NCI-H345 treated with DMSO at 0.1 percent for 48 hours (cell line): ENCODE data around the gene POLD4.
A peak's percentile ranks its signal among the peaks of the same experiment; 100 is the strongest.

Experiments used
- DNase-seq: peaks from one replicate; lab custom pipeline; 2025; ENCODE audit not compliant: unreplicated experiment; lab: John Stamatoyannopoulos, UW

The POLD4 gene

DNA sequence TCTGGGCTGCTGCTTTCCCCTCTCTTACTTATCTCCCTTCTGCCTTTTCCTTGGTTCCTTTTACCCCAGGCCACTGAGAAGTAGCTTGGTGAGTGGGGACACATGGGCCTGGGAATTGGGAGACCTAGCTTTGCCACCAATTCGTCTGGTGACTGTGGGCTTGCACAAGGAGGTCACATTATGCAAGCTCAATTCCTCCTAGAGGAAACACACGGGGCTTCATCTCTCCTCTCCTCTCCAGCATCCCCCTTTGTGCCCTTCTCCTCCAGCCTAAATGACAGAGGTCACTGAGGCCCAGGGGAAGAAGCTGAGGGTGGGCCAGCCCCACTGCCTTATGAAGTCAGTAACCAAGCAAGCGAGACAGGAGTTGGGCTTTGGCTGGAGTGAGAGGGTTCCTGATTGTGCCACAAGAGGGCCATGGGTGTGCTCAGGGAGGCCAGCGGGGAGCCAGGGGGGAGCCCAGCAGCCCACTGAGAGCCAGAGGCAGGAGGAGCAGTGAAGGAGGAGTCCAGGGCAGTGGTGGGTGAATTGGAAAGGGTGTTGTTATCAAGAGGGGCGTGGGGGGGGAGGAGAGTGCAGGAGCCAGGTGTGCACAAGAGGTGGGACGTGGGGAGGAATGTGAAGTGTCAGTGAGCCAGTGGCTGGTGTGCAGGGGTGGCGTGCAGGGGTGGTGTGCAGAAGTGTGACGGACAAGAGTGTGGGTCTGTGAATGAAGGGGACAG is 18.0 kb upstream of the POLD4 start:
- DNase-seq: no peak

DNA sequence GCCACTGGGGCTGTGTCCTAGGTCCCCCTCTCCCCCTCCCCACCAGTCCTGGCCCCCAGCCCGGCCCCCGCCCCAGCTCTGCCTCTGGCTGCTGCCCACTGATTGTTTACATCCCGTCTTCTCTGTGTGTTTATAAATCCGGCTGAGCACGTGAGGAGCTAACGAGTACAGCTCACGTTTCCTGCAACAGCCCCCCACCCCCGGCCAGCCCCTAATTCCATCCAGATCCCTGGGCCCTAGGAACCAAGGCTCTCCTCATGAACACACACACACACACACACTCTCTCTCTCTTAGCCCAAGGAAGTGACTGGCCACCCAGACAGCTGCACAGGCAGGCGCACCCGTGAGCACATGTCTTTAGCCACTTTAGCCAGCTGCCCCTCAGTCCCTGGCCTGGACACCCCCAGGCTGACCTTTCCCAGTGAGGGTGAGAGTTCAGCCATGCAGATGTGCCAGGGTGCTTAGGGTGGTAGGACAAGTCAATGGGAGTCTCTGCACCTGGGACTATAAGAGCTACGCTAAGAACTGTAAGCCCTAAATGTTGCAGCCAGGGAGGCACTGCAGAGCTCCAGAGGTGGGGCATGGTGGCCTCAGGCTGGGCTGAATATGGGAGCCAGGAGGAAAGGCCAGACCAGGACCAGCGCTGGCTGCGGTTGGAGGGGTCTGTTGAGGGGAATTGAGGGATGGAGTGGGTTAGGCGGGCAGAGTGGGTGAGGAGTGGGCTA is 17.2 kb upstream of the POLD4 start:
- no peak for DNase-seq

DNA sequence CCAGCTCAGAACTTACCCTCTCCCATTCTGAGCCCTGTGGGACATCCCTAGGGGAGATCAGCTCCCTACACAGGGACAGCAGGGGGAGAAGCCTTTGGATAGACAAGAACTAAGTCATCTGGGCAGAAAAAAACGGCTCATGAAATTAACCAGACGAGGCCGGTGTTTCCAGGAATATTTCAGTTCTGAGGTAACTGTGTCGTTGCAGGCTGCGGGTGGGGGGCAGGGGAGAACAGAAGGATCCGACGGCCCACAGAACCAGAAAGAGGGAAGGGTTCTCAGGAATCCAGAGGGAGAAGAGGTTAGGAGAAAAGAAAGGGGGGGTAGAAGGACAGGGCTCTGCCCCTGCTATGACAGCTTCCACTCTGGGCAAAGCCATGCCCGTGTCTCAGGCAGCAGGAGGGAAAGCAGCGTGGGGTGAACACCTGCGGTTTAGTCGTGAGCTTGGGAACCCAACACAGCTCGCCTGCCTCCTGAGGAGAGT is 16.5 kb upstream of the POLD4 start:
- no peak for DNase-seq

DNA sequence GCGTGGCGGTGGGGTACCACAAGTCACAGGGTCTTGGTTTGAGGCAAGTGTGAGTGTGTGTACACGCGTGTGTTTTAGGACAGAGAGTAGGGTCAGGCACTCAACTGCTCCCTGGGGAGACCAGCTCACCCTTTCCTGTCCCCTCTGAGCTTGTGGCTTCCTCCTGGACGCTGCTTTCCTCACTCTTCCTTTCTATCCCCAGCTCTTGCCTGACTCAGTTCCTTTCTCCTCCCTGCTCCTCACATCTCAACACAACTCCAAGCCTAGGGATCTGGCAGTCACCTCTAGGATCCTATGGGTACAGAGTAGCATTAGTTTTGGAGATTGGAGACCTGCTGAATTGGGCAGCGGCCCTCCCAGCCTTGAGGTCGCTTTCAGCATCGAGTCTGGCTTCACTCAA is 15.9 kb upstream of the POLD4 start:
- no peak for DNase-seq

DNA sequence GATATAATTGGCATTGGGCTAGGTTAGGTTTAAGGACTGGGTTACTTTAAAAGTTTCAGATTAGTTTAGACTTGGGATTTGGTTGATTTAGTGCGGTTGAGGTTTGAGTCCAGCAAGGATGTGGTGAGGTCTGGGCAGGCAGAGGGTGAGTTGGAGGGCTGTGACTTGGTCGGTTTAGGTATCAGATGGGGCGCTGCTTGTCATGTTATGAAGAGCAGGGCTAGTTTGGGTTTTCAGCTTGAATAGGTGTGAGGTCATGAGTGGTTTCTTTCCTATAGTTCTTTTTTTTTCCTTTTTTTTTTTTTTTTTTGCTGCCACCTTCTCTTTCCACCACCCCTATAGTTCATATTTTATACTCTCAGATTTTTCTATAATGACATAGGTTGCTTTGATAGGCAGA is 15.3 kb upstream of the POLD4 start:
- DNase-seq: no peak

DNA sequence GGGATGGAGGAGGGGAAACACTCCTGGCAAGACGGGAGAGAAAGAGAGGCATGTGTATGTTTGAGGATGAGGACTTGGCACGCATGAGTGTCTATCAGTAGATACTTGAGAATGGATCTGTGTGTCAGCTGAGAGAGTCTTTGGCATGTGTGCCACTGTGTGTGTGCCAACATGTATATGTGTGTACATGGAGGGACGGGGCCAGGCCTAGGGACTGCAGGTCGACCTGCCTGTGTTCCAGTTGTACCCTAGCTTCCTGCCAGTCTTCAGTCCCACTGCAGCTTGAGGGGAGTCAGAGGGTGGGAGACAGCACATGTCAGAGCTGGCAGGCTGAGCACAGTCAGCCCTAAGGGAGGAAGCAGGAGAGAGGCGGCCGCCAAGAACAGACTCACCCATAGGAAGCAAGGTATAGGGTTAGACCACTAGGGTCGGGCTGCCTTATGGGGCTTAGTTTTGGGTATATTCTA is 14.4 kb upstream of the POLD4 start:
- no peak for DNase-seq

DNA sequence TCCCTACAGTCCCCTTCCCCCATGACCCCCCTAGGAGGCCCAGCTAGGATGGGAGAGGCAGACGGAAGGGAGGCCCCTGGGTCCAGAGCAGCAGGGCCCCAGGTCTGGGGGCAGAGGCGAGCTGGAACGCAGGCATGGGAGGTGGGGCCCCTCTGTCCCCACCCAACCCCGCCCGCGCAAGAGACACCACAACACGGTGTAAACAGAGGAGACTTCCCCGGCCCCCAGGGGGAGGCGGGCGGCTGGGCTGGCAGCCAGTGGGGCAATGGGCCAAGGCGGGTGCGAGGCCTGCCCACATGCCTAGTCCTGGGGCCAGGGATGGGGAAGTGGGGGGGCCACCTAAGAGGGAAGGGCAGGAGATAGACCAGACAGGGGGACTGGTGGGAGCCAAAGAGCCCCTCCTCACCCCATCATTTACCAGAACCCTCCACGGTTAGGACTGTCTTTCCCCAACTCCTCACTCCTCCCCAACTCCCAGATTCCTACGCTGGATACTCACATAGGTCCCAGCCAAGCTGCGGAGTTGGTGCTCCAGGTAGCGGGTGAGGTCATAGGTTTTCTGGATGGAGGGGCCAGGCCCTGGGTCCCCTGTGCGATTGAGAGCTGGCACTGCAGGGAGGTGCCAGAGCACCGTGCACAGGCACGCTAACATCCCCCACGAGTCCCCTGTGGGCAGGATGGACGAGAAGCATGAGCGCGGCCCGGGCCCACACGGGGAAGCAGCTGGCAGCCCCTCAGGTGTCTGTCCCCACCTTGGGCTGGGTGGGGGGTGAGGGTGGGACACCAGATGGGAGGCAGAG is 13.8 kb upstream of the POLD4 start:
- DNase-seq: no peak

DNA sequence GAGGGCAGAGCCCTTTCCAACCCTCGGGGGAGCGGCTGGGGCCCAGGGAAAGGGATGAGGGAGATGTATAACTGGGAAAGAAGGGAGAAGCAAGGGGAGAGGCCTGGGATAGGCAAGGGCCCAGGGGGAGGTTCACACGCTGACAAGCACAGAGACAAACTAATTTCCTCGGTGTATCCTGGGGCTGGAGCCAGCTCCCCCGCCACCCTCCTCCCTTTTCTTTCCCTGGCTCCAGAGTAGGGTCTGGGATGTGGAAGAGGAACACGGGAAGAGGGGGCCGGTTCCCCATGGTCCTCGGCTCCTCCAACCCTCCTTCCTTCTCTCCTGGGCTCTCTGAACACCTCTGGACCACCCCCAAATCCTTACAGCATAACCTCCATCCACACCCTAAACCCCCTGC is 13.2 kb upstream of the POLD4 start:
- DNase-seq: no peak

DNA sequence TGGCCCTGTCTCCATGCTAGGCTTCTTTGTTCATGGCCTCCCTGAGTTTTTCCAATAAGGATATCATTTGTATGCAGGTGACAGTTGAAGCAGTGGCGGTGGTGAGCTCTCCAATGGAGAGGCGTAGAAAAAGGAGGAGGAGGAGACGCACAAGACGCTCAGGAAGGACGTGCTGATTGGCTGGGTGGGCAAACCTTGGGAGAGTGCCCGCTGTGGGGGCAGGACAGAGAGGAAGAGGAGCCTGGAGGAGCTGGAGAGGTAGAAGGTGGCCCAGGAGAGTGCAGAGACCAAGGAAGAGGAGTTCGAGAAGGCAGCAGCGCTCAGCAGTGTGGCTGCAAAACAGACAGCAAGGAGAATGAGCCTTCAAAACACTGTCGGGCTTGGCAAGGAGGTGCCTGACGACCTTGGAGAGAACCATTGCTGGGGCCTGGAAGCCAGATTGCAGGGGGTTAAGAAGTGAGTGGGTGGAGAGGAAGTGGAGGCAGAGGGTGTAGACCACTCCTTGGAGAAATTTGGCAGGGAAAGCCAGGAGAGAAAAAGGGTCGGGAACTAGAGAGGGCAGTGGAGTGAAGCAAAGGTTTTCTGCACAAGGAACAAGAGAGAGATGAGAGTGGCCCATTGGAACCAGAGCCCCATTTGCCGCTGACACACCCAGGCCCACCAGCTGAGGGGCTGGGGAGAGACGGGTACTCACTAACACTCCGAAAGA is 12.5 kb upstream of the POLD4 start:
- DNase-seq: no peak

DNA sequence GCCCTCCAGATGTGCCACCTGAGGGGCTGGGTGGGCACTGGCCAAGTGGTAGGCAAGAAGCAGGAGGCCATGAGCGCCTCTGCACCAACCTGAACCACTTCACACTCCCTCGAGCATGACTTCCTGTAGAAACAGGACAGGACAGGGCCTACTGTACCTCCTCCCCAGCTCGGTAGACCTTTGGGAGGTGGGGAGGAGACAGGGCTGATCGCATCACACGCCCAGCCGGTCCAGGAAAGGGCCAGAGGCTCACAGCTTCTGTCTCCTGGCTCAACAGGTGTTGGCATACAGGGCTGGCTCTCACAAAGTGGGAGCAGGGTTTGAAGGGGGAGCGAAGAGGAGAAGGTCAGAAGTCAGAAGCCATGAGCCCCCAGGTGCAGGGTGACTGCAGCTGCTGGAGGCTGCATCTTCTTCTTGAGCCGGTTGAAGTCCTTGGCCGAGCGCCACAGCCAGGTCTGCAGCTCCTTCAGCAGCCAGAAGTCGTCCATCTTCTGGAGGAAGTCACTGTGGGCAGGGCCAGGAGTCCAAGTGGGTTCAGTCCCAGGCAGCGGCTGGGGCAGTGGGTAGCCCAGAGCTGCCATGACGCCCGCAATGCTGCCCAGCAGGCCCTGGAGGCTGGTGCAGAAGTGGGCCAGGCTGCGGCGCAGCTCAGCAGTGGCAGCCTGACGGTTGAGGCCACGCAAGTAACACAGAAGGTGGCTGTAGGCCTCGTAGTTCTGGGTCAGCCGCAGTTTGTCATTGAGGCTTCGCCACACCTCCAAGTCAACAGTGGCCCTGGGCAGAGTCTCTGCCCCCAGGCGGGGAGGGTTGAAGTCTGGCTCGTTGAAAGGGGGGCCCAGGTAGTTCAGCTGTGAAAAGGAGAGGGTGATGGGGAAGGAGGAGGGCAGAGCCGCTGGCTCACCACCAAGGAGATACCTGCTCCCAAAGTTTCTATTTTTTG is 11.7 kb upstream of the POLD4 start:
- DNase-seq: no peak

DNA sequence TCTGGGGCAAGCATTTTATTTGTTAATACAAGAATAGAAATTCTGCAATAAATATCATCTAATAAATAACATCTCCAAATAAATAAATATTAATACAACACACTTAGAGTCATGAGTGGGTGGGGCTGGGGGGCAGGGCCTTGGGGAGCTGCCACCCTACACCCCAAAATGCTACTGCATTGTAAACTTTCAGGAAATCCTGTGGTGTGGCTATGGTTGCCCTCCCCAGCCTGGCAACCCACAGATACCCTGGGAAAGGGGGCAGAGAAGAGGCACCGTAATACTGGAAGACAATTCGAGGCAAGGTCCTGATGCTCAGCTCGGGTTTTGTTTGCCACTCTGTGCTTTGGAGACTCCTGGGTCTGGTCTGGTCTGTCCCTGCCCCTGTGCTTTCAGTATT is 10.8 kb upstream of the POLD4 start:
- no peak for DNase-seq

DNA sequence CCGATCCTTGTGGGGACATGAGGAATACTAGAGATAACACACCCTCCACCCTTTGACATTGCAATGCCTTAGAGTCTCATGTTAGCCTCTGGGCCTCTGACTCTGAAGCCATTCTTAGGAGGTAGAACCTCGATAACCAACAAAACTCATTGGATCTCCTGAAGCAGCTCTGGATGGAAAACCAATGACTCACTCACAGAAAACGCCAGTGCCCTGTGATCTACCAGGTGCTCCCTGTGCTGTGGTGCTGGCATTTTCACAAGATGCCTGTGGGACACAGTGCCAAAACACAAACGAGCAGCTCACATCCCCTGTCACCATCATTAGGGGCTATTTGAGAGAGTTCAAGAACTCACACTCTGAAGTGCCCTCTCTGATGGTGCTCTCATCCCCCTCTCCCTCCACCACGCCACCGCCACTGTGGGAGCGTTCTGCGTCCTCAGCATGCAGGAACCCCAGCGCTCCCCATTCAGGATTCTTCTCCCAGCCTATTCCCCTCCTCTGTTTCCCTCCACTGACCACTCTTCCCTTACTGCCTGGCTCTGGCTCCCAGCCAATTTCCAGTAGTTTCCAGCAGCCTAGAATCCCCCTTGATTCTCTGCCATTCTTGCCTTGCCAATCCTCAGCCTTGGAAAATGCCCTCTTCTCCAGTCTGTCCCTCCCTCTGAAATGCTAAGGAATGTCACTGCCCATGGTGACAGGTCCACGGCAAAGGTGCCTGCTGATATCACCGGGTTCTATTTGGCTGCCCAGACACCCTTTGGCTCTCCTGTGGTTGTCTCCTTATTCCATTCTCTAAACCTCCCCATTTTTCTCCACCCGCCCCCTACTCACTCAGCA is 4.7 kb upstream of the POLD4 start:
- DNase-seq: no peak

DNA sequence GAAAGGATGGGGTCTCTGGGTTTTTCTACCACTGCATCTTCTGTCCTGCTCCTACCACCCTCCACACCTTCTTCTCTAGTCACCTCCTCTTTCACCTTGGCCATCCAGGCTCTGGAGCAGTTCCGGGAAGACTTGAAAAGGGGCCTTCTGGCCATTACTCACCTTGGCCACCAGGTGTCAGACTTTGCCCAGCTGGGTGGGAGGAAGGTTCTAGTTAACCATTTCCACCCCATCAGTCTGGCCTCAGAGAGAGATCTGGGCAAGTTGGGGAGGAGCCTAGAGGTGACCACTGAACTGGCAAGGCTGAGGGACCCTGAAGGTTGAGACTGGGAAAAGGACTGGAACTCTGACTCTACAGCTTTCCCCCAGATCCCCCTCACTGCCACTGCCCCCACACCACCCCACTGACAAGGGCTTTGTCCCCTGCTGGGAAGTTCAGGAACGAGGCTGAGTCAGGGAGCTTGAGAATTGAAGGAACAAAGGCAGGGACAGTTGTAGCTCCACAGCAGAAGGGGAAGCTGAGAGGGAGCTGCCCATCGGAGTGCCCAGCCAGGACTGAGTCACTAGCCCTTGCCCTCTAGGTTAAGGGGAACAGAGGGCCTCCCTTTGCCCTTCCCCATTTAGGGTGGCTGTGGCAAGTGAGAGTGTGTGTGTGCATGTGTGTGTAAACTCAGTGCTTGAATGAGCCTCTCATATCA is 3.7 kb upstream of the POLD4 start:
- peak; percentile 21 for DNase-seq

DNA sequence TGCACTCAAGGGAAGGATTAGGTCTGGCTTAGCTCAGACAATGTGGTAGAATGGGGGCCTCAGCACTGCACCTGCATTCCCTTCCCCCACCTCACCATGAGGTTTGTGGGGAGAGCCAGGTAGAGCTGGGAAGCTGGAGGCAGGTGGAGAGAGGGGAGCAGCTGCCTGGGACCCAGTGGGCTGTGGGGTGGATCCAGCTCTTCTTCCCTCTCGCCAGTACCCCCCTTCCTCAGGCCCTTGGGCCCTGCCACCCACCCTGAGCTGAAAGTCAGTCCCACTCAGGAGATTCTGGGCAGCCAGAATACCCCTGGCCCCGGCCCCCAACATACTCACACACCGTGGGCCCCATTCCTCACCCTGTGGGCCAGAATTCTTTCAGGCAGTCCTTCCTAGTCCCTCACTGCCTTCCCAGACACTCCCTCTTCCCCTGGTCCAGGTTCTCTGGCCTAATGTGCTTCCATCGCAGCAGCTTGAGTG is 3.1 kb upstream of the POLD4 start:
- no peak for DNase-seq

DNA sequence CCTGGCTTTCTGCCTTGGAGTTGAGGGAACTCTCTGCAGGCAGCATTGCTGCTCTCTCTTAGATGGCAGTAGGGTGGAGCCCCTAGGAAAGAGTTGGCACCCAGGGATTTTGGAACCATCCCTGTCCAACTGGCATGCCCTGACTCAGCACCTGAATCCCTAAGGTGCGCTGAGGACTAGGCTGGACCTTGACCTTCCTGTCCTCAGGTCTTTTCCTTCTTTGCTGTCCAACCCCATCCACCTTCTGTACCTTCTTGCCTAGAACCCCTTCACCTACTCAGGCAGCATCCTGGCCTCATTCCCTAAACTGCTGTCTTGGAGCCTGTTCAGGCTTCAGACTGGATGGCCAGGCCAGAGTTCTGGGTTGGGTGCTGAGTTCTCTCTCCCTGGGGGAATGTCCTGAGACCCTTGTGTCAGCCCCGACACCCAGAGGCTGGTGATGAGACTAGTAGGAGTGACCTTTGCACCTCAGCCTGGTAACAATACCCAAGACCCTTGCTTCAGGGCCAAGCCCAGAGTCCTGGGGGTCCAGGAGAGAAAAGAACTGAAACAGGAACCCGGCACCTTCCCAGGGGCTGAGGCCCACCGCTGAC is 2.5 kb upstream of the POLD4 start:
- no peak for DNase-seq

DNA sequence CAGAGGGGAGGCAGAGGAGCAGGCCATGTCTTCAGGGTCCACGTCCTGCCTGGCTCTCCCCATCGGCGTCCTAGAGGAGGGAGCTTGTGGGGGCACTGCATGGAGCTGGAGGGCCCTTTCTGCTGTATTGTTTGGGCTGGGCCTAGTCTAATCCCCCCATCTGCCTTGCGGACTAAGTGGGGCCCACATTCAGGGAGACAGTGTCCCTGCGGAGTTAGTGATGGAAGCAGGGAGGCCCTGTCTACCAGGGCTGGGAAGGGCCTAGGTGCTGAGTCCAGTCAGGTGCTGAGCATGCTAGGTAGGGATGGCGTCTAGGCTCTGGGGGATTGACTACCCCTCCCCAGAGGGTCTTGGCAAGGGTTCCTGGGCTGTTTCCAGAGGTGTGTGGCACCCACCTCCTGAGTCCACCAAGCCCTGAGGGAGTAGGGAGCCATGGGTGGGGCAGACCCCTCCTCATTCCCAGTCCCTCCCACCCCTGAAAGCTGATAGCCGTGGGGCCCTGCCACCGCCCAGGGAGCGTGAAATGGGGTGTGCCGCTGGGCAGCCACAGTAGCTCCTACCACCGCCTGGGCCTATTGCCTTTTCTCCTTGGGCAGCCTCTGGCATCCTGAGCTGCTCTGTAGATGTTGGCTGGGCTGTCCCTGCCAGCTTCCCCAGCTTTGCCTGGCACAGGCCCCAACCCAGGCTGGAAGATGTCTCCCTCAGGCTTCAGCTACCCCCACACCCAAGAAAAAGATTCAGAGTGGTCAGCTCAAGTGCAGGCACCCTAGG is 1.9 kb upstream of the POLD4 start:
- no peak for DNase-seq
